Measurements from ENCODE around the gene ST8SIA2. TPM values are rescaled to one million over a fixed set of nuclear protein-coding genes. Genes with fewer than 3 reads are reported as not detected.

ST8SIA2 gene
- total RNA-seq, 1 donor: 0.36 TPM

GRCh38 chr15:92430069-92430440 lies 36.4 kb downstream of the ST8SIA2 start:
- Histone ChIP-seq H3K36me3 (ENCODE audit: insufficient read depth, low read length) (no peaks in the 10 kb centered on the region), H3K79me2 (ENCODE audit: insufficient read depth, low read length) (no peaks in the 10 kb centered on the region), H3K27ac (ENCODE audit: low read depth, low read length) (no peak overlapping the region), H3K27me3 (ENCODE audit: insufficient read depth, low read length) (no peaks in the 10 kb centered on the region), H4K20me1 (ENCODE audit: insufficient read depth, low read length) (no peaks in the 10 kb centered on the region), H3K4me2 (ENCODE audit: insufficient read depth, low read length) (no peak overlapping the region), H3K4me1 (ENCODE audit: insufficient read depth, low read length) (peaks cover 14% of the 10 kb centered on the region), H3K9me3 (ENCODE audit: low read depth, low read length) (no peaks in the 10 kb centered on the region), H2AFZ (ENCODE audit: low read length) (no peak overlapping the region), H3K4me3 (ENCODE audit: insufficient read depth, low read length) (no peak overlapping the region)
- no peak for TF ChIP-seq CTCF (IDR thresholded peaks at IDR 0.05; ENCODE audit: extremely low read depth, low read depth, low read length)
- no peak for DNase-seq (ENCODE audit: insufficient read length, low spot score, missing footprints)

- Histone ChIP-seq H3K79me2 (ENCODE audit: insufficient read depth, low read length) (no peaks in the 10 kb centered on the region), H3K4me3 (ENCODE audit: insufficient read depth, low read length) (no peak overlapping the region)
- no peak for DNase-seq (ENCODE audit: insufficient read length, low spot score, missing footprints)
Observed at GRCh38 chr15:92435145-92435544, 41.5 kb downstream of the ST8SIA2 start.

GRCh38 chr15:92438471-92438870 lies 44.8 kb downstream of the ST8SIA2 start:
- Histone ChIP-seq H3K79me2 (ENCODE audit: insufficient read depth, low read length) (no peaks in the 10 kb centered on the region), H2AFZ (ENCODE audit: low read length) (no peak overlapping the region), H4K20me1 (ENCODE audit: insufficient read depth, low read length) (no peaks in the 10 kb centered on the region), H3K4me2 (ENCODE audit: insufficient read depth, low read length) (no peak overlapping the region), H3K36me3 (ENCODE audit: insufficient read depth, low read length) (no peaks in the 10 kb centered on the region), H3K27me3 (ENCODE audit: insufficient read depth, low read length) (no peaks in the 10 kb centered on the region), H3K9me3 (ENCODE audit: low read depth, low read length) (no peaks in the 10 kb centered on the region), H3K27ac (ENCODE audit: low read depth, low read length) (no peak overlapping the region), H3K4me1 (ENCODE audit: insufficient read depth, low read length) (no peaks in the 10 kb centered on the region), H3K4me3 (ENCODE audit: insufficient read depth, low read length) (no peak overlapping the region)
- DNase-seq (ENCODE audit: insufficient read length, low spot score, missing footprints): no peak
- TF ChIP-seq CTCF (IDR thresholded peaks at IDR 0.05; ENCODE audit: extremely low read depth, low read depth, low read length): no peak

More at GRCh38 chr15:92435145-92435544, 41.5 kb downstream of the ST8SIA2 start:
- H3K27me3 ChIP-seq (ENCODE audit: insufficient read depth, low read length): no peaks in the 10 kb centered on the region
- no peaks in the 10 kb centered on the region for H3K36me3 ChIP-seq (ENCODE audit: insufficient read depth, low read length)
- H2AFZ ChIP-seq (ENCODE audit: low read length): no peak overlapping the region
- TF ChIP-seq CTCF (IDR thresholded peaks at IDR 0.05; ENCODE audit: extremely low read depth, low read depth, low read length): no peak
- no peak overlapping the region for H3K27ac ChIP-seq (ENCODE audit: low read depth, low read length)
- no peak overlapping the region for H3K4me2 ChIP-seq (ENCODE audit: insufficient read depth, low read length)
- H4K20me1 ChIP-seq (ENCODE audit: insufficient read depth, low read length): no peaks in the 10 kb centered on the region
- H3K4me1 ChIP-seq (ENCODE audit: insufficient read depth, low read length): peaks cover under 1% of the 10 kb centered on the region
- H3K9me3 ChIP-seq (ENCODE audit: low read depth, low read length): no peaks in the 10 kb centered on the region

DNA sequence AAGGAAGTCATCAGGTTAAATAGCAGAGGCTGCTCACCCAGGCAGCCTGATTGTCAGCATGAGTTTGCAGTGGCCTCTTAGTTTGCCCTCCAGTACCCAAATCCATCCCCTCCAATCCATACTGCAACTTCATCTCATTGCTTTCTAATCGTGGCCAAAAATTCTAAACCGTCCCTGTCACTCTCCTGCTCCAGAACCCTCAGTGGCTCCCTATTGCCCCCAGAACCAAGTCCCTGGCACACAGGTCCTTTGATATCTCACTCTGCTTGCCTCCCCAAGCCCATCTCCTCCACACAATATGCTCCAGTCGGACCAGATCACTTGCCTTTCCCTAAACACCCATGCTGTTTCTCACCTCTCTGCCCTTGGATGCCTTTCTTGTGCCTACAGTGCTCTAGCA lies 49.7 kb downstream of the ST8SIA2 start:
- H3K9me3 ChIP-seq (ENCODE audit: low read depth, low read length): no peaks in the 10 kb centered on the region
- H3K79me2 ChIP-seq (ENCODE audit: insufficient read depth, low read length): no peaks in the 10 kb centered on the region
- no peak overlapping the region for H3K4me3 ChIP-seq (ENCODE audit: insufficient read depth, low read length)

More for the DNA sequence above, 49.7 kb downstream of the ST8SIA2 start:
- Histone ChIP-seq H3K4me2 (ENCODE audit: insufficient read depth, low read length) (no peak overlapping the region), H2AFZ (ENCODE audit: low read length) (no peak overlapping the region), H3K4me1 (ENCODE audit: insufficient read depth, low read length) (no peaks in the 10 kb centered on the region), H4K20me1 (ENCODE audit: insufficient read depth, low read length) (no peaks in the 10 kb centered on the region), H3K27ac (ENCODE audit: low read depth, low read length) (no peak overlapping the region), H3K36me3 (ENCODE audit: insufficient read depth, low read length) (no peaks in the 10 kb centered on the region), H3K27me3 (ENCODE audit: insufficient read depth, low read length) (no peaks in the 10 kb centered on the region)
- TF ChIP-seq CTCF (IDR thresholded peaks at IDR 0.05; ENCODE audit: extremely low read depth, low read depth, low read length): no peak
- no peak for DNase-seq (ENCODE audit: insufficient read length, low spot score, missing footprints)
